Thyroid gland (tissue), 4 donors: ENCODE measurements around the gene FHOD3. TPM values are rescaled to one million over a fixed set of nuclear protein-coding genes. Genes with fewer than 3 reads are reported as not detected.

Experiments
- DNase-seq, 2 donors: peaks; one replicate each; pipeline ENCODE4 v3.0.0-alpha.2; 2019
- H3K27ac ChIP-seq, 3 donors: fragments of 200-600 bp; sonication (generic); 1 replicate in 2 of 3; 2 replicates in 1 of 3; pipeline ENCODE4 v1.5.1; 2016 to 2019; ENCODE audit warnings: mild to moderate bottlenecking in 1 of 3, moderate library complexity in 1 of 3
- H3K27me3 ChIP-seq: fragments of 200-600 bp; sonication (generic); one replicate; pipeline ENCODE4 v1.5.1; 2019
- H3K36me3 ChIP-seq, 2 donors: fragments of 200-600 bp; sonication (generic); one replicate each; pipeline ENCODE4 v1.5.1; 2016 to 2019
- H3K4me1 ChIP-seq, 2 donors: fragments of 200-600 bp; sonication (generic); one replicate each; pipeline ENCODE4 v1.5.1; 2017 to 2019
- H3K4me3 ChIP-seq, 3 donors: fragments of 200-600 bp; sonication (generic); replicated peaks in 1 of 3; 1 replicate in 2 of 3; 2 replicates in 1 of 3; pipeline ENCODE4 v1.5.1; 2016; ENCODE audit warnings: mild to moderate bottlenecking in 1 of 3
- H3K9me3 ChIP-seq: fragments of 200-600 bp; sonication (generic); one replicate; pipeline ENCODE4 v1.5.1; 2017
- CTCF ChIP-seq, 6 experiments: fragments of 200-600 bp in 3 of 6; fragments of 450-650 bp in 3 of 6; sonication (generic) in 3 of 6; IDR thresholded peaks; one replicate each; pipeline ENCODE4 v1.5.1; 2016 to 2019; ENCODE audit warnings: antibody characterized with exemption in 6 of 6, mild to moderate bottlenecking in 2 of 6, inconsistent platforms in 1 of 6, moderate library complexity in 1 of 6
- POLR2A ChIP-seq, 2 donors: fragments of 450-650 bp; IDR thresholded peaks; one replicate each; pipeline ENCODE4 v1.6.1; 2017; ENCODE audit warnings: antibody characterized with exemption in 2 of 2, mild to moderate bottlenecking in 2 of 2, moderate library complexity in 1 of 2
- WGBS, 2 donors: methylation state at CpG; one replicate each; pipeline ENCODE4 v1.1.5; 2017; 5-methylcytosine and 5-hydroxymethylcytosine counted together
- intact Hi-C: fragments of 100-400 bp; cut with DNase I; formaldehyde crosslinking; loops from one replicate; pipeline ENCODE4 v1.15.1; 2023
- total RNA-seq, 4 donors: library from RNA; depleted of rRNA; stranded (reverse); fragments of >200 nt; gene quantifications; one replicate each; pipeline ENCODE4 v1.2.3, GENCODE V29; 2016

Gene FHOD3
- total RNA-seq, 4 donors from 2014 or later = 1.6 to 6.9 (median 4.8) TPM

- H3K27ac ChIP-seq = no peak overlapping the region
- TF ChIP-seq POLR2A (IDR thresholded peaks at IDR 0.05) (no peak), CTCF (IDR thresholded peaks at IDR 0.05) (no peak)
- H3K36me3 ChIP-seq = no peaks in the 10 kb centered on the region
- no peak overlapping the region for H3K4me3 ChIP-seq
- H3K27me3 ChIP-seq = no peaks in the 10 kb centered on the region
- no peak for DNase-seq
- no peaks in the 10 kb centered on the region for H3K9me3 ChIP-seq
- no peaks in the 10 kb centered on the region for H3K4me1 ChIP-seq
- intact Hi-C loops = no loop called here
- 90 to 95% methylated on average over 3 of the region's 3 CpGs for WGBS, 2 donors
Measured at GRCh38 chr18:36477776-36478175, 180.3 kb downstream of the FHOD3 start.

- no peaks in the 10 kb centered on the region for H3K4me1 ChIP-seq
- no peak overlapping the region for H3K4me3 ChIP-seq
- intact Hi-C loops = loop anchor here (10.0 kb wide), 1 partner anchor 64 kb away; no protein-coding TSS in a partner anchor
- 56 to 58% methylated on average over 4 of the region's 4 CpGs for WGBS, 2 donors
- no peak overlapping the region for H3K27ac ChIP-seq
- H3K27me3 ChIP-seq = no peaks in the 10 kb centered on the region
- DNase-seq = no peak
- H3K36me3 ChIP-seq = no peaks in the 10 kb centered on the region
- TF ChIP-seq POLR2A (IDR thresholded peaks at IDR 0.05) = no peak
- no peak for TF ChIP-seq CTCF (IDR thresholded peaks at IDR 0.05)
- no peaks in the 10 kb centered on the region for H3K9me3 ChIP-seq
Measured at GRCh38 chr18:36481201-36481657, 183.7 kb downstream of the FHOD3 start.

DNA sequence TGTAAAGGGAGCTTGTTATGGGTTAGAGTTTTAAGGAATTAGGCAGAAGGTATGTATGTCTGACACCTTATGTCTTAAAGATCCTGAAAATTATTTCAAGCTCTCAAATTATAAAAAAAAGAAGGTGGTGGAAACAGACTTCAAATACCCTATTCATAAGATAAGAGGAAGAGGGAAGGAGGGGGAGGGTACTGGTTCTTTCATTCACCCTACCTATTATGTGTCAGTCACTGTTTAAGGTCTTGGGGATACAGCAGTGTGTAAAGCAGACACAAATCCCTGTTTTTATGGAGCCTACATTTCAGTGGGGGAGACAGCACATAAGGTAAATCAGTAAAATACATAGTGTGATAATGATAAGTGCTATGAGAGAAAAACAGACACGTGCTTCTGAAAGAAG, 184.4 kb downstream of the FHOD3 start:
- no peak overlapping the region for H3K4me3 ChIP-seq

GRCh38 chr18:36484591-36484990, 187.1 kb downstream of the FHOD3 start:
- 77 to 94% methylated on average over 4 to 5 of the region's 5 CpGs for WGBS, 2 donors
- TF ChIP-seq POLR2A (IDR thresholded peaks at IDR 0.05) = no peak
- TF ChIP-seq CTCF (IDR thresholded peaks at IDR 0.05) = no peak
- intact Hi-C loops = loop anchor here (10.0 kb wide), 1 partner anchor 60 kb away; no protein-coding TSS in a partner anchor
- Histone ChIP-seq H3K27ac (no peak overlapping the region), H3K4me3 (no peak overlapping the region), H3K9me3 (no peaks in the 10 kb centered on the region), H3K36me3 (no peaks in the 10 kb centered on the region), H3K27me3 (no peaks in the 10 kb centered on the region), H3K4me1 (no peaks in the 10 kb centered on the region)
- DNase-seq = no peak

More for the DNA sequence above, 184.4 kb downstream of the FHOD3 start:
- Histone ChIP-seq H3K4me1 (no peaks in the 10 kb centered on the region), H3K27ac (no peak overlapping the region), H3K9me3 (no peaks in the 10 kb centered on the region), H3K36me3 (no peaks in the 10 kb centered on the region), H3K27me3 (no peaks in the 10 kb centered on the region)
- WGBS, 2 donors = 84 to 90% methylated on average over 1 of the region's 1 CpG
- TF ChIP-seq CTCF (IDR thresholded peaks at IDR 0.05) (no peak), POLR2A (IDR thresholded peaks at IDR 0.05) (no peak)
- intact Hi-C loops = loop anchor here (10.0 kb wide), 1 partner anchor 63 kb away; no protein-coding TSS in a partner anchor
- no peak for DNase-seq

GRCh38 chr18:36485772-36486171, 188.3 kb downstream of the FHOD3 start:
- no peaks in the 10 kb centered on the region for H3K27me3 ChIP-seq
- 81 to 87% methylated on average over 2 of the region's 2 CpGs for WGBS, 2 donors
- no peak overlapping the region for H3K27ac ChIP-seq
- no peak overlapping the region for H3K4me3 ChIP-seq
- H3K36me3 ChIP-seq = no peaks in the 10 kb centered on the region
- no peaks in the 10 kb centered on the region for H3K4me1 ChIP-seq
- TF ChIP-seq CTCF (IDR thresholded peaks at IDR 0.05) (no peak), POLR2A (IDR thresholded peaks at IDR 0.05) (no peak)
- H3K9me3 ChIP-seq = no peaks in the 10 kb centered on the region
- intact Hi-C loops = loop anchor here (10.0 kb wide), 1 partner anchor 59 kb away; no protein-coding TSS in a partner anchor
- no peak for DNase-seq
